Prostate gland (tissue), 2 donors: ENCODE results near the gene RABAC1. TPM values are rescaled to one million over a fixed set of nuclear protein-coding genes. Genes with fewer than 3 reads are reported as not detected.

Experiments
- DNase-seq: peaks from one replicate; pipeline ENCODE4 v3.0.0-alpha.2; 2019; ENCODE audit warnings: low spot score
- H3K27ac ChIP-seq, 2 donors: fragments of 200-600 bp; sonication (generic); 2 replicates each; pipeline ENCODE4 v1.5.1; 2017 to 2019
- H3K27me3 ChIP-seq: fragments of 200-600 bp; sonication (generic); replicated peaks from 2 replicates; pipeline ENCODE4 v1.5.1; 2019; ENCODE audit not compliant: insufficient read depth
- H3K36me3 ChIP-seq, 2 donors: fragments of 200-600 bp; sonication (generic); 1 replicate in 1 of 2; 2 replicates in 1 of 2; pipeline versions ENCODE4 v1.5.1 to v1.8.1; 2017 to 2019
- H3K4me1 ChIP-seq: fragments of 200-600 bp; sonication (generic); replicated peaks from 2 replicates; pipeline ENCODE4 v1.5.1; 2019
- H3K4me3 ChIP-seq, 2 donors: fragments of 200-600 bp; sonication (generic); 2 replicates each; pipeline ENCODE4 v1.5.1; 2017 to 2019
- H3K9me3 ChIP-seq: fragments of 200-600 bp; sonication (generic); 2 replicates; pipeline ENCODE4 v1.5.1; 2017
- POLR2A ChIP-seq: fragments of 450-650 bp; IDR thresholded peaks from one replicate; pipeline ENCODE4 v1.6.1; 2016; ENCODE audit warnings: antibody characterized with exemption, mild to moderate bottlenecking
- POLR2AphosphoS5 ChIP-seq: sonication (generic); formaldehyde crosslinking; IDR thresholded peaks from one replicate; pipeline ENCODE4 v1.6.1; 2017; ENCODE audit warnings: antibody characterized with exemption
- WGBS: methylation state at CpG from one replicate; pipeline ENCODE4 v1.1.5; 2018; 5-methylcytosine and 5-hydroxymethylcytosine counted together
- intact Hi-C: fragments of 100-400 bp; cut with DNase I; formaldehyde crosslinking; loops from one replicate; pipeline ENCODE4 v1.14.2; 2022
- total RNA-seq, 2 donors: library from RNA; depleted of rRNA; stranded (reverse); fragments of >200 nt; gene quantifications; one replicate each; pipeline ENCODE4 v1.1.0, GENCODE V29; 2016
- TF ChIP-seq, protein P1 (sequence below), 4 experiments: fragments of 200-600 bp in 2 of 4; fragments of 450-650 bp in 2 of 4; sonication (generic) in 2 of 4; IDR thresholded peaks; 1 replicate in 3 of 4; 2 replicates in 1 of 4; pipeline ENCODE4 v1.5.1; 2016 to 2019; ENCODE audit warnings: antibody characterized with exemption in 4 of 4, mild to moderate bottlenecking in 2 of 4, moderate library complexity in 2 of 4

RABAC1 gene
- total RNA-seq, 2 donors from 2014 or later: 153 to 168 TPM

- WGBS: 66% methylated on average over 26 of the region's 28 CpGs
- Histone ChIP-seq H3K4me1 (no peaks in the 10 kb centered on the region), H3K27ac (no peak overlapping the region), H3K9me3 (no peaks in the 10 kb centered on the region), H3K27me3 (peaks cover 2% of the 10 kb centered on the region), H3K4me3 (no peak overlapping the region), H3K36me3 (no peaks in the 10 kb centered on the region)
- DNase-seq: no peak
- intact Hi-C loops: no loop called here
- no peak for TF ChIP-seq POLR2A
- no peak for TF ChIP-seq POLR2AphosphoS5
- TF ChIP-seq, protein P1, sequence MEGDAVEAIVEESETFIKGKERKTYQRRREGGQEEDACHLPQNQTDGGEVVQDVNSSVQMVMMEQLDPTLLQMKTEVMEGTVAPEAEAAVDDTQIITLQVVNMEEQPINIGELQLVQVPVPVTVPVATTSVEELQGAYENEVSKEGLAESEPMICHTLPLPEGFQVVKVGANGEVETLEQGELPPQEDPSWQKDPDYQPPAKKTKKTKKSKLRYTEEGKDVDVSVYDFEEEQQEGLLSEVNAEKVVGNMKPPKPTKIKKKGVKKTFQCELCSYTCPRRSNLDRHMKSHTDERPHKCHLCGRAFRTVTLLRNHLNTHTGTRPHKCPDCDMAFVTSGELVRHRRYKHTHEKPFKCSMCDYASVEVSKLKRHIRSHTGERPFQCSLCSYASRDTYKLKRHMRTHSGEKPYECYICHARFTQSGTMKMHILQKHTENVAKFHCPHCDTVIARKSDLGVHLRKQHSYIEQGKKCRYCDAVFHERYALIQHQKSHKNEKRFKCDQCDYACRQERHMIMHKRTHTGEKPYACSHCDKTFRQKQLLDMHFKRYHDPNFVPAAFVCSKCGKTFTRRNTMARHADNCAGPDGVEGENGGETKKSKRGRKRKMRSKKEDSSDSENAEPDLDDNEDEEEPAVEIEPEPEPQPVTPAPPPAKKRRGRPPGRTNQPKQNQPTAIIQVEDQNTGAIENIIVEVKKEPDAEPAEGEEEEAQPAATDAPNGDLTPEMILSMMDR (IDR thresholded peaks at IDR 0.05): no peak
Measured at GRCh38 chr19:41968751-41969595, 9.9 kb upstream of the RABAC1 start.

DNA sequence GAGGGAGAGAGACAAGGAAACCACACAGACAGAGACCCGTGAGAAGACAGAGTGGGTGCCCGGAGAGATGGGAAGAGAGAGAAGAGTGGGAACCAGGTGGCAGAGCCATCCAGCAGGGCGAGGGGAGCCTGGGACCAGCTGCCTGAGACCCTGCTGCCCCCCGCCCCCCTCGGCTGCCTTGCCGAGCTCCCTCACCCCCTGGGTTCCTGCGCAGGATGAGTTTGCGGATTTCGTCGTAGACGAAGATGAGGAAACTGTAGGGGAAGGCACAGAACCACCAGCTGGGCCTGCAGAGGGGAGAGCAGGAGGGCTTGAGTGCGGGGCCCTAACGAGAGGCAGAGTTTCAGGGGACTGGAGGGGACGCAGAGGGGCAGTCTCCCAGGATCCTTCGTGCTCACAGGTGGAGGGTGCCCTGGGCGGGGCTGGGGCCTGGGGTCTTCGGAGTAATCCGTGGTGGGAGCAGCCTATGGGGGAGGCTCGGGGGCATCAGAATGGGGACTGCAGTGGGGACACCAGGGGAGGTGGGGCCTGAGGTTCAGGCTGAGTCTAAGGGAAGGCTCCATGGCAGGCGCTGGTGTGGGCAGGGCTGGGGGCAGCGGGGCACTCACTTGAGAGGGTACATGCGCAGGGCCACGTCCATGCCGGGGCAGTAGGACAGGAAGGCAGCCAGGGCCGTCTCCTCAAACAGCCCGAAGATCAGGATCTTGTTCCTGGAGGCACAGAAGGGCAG, 8.1 kb upstream of the RABAC1 start:
- H3K4me3 ChIP-seq: no peak overlapping the region
- no peaks in the 10 kb centered on the region for H3K9me3 ChIP-seq
- intact Hi-C loops: no loop called here
- H3K27me3 ChIP-seq: peaks cover 2% of the 10 kb centered on the region
- no peak for DNase-seq
- no peaks in the 10 kb centered on the region for H3K36me3 ChIP-seq
- no peaks in the 10 kb centered on the region for H3K4me1 ChIP-seq
- TF ChIP-seq POLR2A: no peak
- TF ChIP-seq, protein P1 (IDR thresholded peaks at IDR 0.05): no peak
- no peak for TF ChIP-seq POLR2AphosphoS5
- H3K27ac ChIP-seq: no peak overlapping the region
- WGBS: 66% methylated on average over 26 of the region's 26 CpGs

- intact Hi-C loops: no loop called here
- DNase-seq: no peak
- Histone ChIP-seq H3K4me3 (no peak overlapping the region), H3K36me3 (no peaks in the 10 kb centered on the region), H3K4me1 (no peaks in the 10 kb centered on the region), H3K9me3 (no peaks in the 10 kb centered on the region), H3K27me3 (peaks cover 2% of the 10 kb centered on the region), H3K27ac (no peak overlapping the region)
- WGBS: 60% methylated on average over 5 of the region's 5 CpGs
- TF ChIP-seq POLR2AphosphoS5: no peak
- no peak for TF ChIP-seq POLR2A
- TF ChIP-seq, protein P1 (IDR thresholded peaks at IDR 0.05): no peak
Measured at GRCh38 chr19:41965106-41965505, 6.0 kb upstream of the RABAC1 start.

- Histone ChIP-seq H3K9me3 (no peaks in the 10 kb centered on the region), H3K27ac (no peak overlapping the region), H3K36me3 (no peaks in the 10 kb centered on the region), H3K4me3 (no peak overlapping the region), H3K4me1 (peaks cover 4% of the 10 kb centered on the region), H3K27me3 (no peaks in the 10 kb centered on the region)
- DNase-seq: no peak
- no peak for TF ChIP-seq POLR2AphosphoS5
- no peak for TF ChIP-seq POLR2A
- TF ChIP-seq, protein P1 (IDR thresholded peaks at IDR 0.05): no peak
- intact Hi-C loops: no loop called here
- 89% methylated on average over 5 of the region's 5 CpGs for WGBS
Measured at GRCh38 chr19:41960973-41961372, 1.9 kb upstream of the RABAC1 start.
